ENCODE data around the gene TOM1. TPM values are rescaled to one million over a fixed set of nuclear protein-coding genes. Genes with fewer than 3 reads are reported as not detected.

TOM1 gene
- total and polyA plus RNA-seq, 2 donors (not counting 1 experiment from before 2014, with no cell fraction given), result 25.3 to 53.2 TPM

GRCh38 chr22:35378621-35379020 lies 78.9 kb downstream of the TOM1 start:
- H3K9ac ChIP-seq (ENCODE audit: low read length), result no peak overlapping the region
- no peak for ATAC-seq (ENCODE audit: low read depth)
- no peaks in the 10 kb centered on the region for H3K27me3 Mint-ChIP-seq
- H3K4me1 ChIP-seq (ENCODE audit: control insufficient read depth in 2 of 2, insufficient read depth in 2 of 2, low read length in 2 of 2), result peaks cover 35 to 48% of the 10 kb centered on the region in 2 donors
- no peak overlapping the region for H3K4me3 Mint-ChIP-seq
- H2AFZ ChIP-seq (ENCODE audit: insufficient read depth, low read depth, low read length, poor library complexity, severe bottlenecking), result no peak overlapping the region
- peaks cover 50% of the 10 kb centered on the region for H3K4me1 Mint-ChIP-seq
- WGBS (ENCODE audit: insufficient coverage), result 100% methylated on average over 1 of the region's 3 CpGs
- H3K4me2 ChIP-seq (replicated peaks; ENCODE audit: low read depth, low read length, poor library complexity, severe bottlenecking), result no peak overlapping the region
- DNase-seq, result no peak
- H3K9me3 Mint-ChIP-seq (ENCODE audit: insufficient read depth), result no peaks in the 10 kb centered on the region
- H3K27ac Mint-ChIP-seq, result peak overlapping the region; percentile 61
- no peaks in the 10 kb centered on the region for H3K36me3 ChIP-seq (replicated peaks in 1 of 2; ENCODE audit: control extremely low read depth in 1 of 2, control insufficient read depth in 1 of 2, extremely low read depth in 1 of 2, insufficient read depth in 2 of 2, low read length in 1 of 2)
- peaks cover 0 to 13% (median 1%) of the 10 kb centered on the region in 4 experiments for H3K27me3 ChIP-seq (replicated peaks in 1 of 4; ENCODE audit: control extremely low read depth in 1 of 4, control insufficient read depth in 3 of 4, insufficient read depth in 4 of 4, low read length in 3 of 4)
- H3K4me3 ChIP-seq (ENCODE audit: control extremely low read depth in 1 of 5, extremely low read depth in 1 of 5, insufficient read depth in 1 of 5, low read depth in 2 of 5, low read length in 4 of 5), result no peak overlapping the region
- no peaks in the 10 kb centered on the region for H3K9me3 ChIP-seq (ENCODE audit: control extremely low read depth in 1 of 3, control insufficient read depth in 2 of 3, insufficient read depth in 1 of 3, low read length in 2 of 3)
- H4K20me1 ChIP-seq (ENCODE audit: control insufficient read depth, insufficient read depth, low read length, poor library complexity, severe bottlenecking), result no peaks in the 10 kb centered on the region
- ChIA-PET CTCF (interaction anchor here (1.7 to 5.2 kb wide), 2 partner anchors 28 to 32 kb away, joined by 8 to 34 read pairs; no protein-coding TSS in a partner anchor), POLR2A (interaction anchor here (1.2 to 2.7 kb wide), 2 partner anchors 22 to 26 kb away, joined by 5 to 28 read pairs; no protein-coding TSS in a partner anchor)
- intact Hi-C loops (cut with micrococcal nuclease), result no loop called here
- TF ChIP-seq EZH2 (IDR thresholded peaks at IDR 0.05; ENCODE audit: borderline replicate concordance, insufficient read depth, low read depth, low read length, poor library complexity, severe bottlenecking) (no peak), CTCF (IDR thresholded peaks at IDR 0.05) (no peak)
- no peak overlapping the region for H3K27ac ChIP-seq (ENCODE audit: low read length in 2 of 2)
- H3K79me2 ChIP-seq (ENCODE audit: control insufficient read depth, insufficient read depth, low read length), result no peaks in the 10 kb centered on the region

- Histone ChIP-seq H3K4me3 (ENCODE audit: control extremely low read depth in 1 of 5, extremely low read depth in 1 of 5, insufficient read depth in 1 of 5, low read depth in 2 of 5, low read length in 4 of 5) (no peak overlapping the region), H3K79me2 (ENCODE audit: control insufficient read depth, insufficient read depth, low read length) (no peaks in the 10 kb centered on the region), H3K4me2 (replicated peaks; ENCODE audit: low read depth, low read length, poor library complexity, severe bottlenecking) (no peak overlapping the region), H3K9ac (ENCODE audit: low read length) (no peak overlapping the region), H3K27ac (ENCODE audit: low read length in 2 of 2) (no peak overlapping the region), H3K4me1 (ENCODE audit: control insufficient read depth in 2 of 2, insufficient read depth in 2 of 2, low read length in 2 of 2) (peaks cover 35 to 48% of the 10 kb centered on the region in 2 donors), H3K27me3 (replicated peaks in 1 of 4; ENCODE audit: control extremely low read depth in 1 of 4, control insufficient read depth in 3 of 4, insufficient read depth in 4 of 4, low read length in 3 of 4) (peaks cover 0 to 13% (median 2%) of the 10 kb centered on the region in 4 experiments), H4K20me1 (ENCODE audit: control insufficient read depth, insufficient read depth, low read length, poor library complexity, severe bottlenecking) (no peaks in the 10 kb centered on the region), H3K9me3 (ENCODE audit: control extremely low read depth in 1 of 3, control insufficient read depth in 2 of 3, insufficient read depth in 1 of 3, low read length in 2 of 3) (no peaks in the 10 kb centered on the region), H2AFZ (ENCODE audit: insufficient read depth, low read depth, low read length, poor library complexity, severe bottlenecking) (no peak overlapping the region), H3K36me3 (replicated peaks in 1 of 2; ENCODE audit: control extremely low read depth in 1 of 2, control insufficient read depth in 1 of 2, extremely low read depth in 1 of 2, insufficient read depth in 2 of 2, low read length in 1 of 2) (no peaks in the 10 kb centered on the region)
- H3K4me1 Mint-ChIP-seq, result peaks cover 51% of the 10 kb centered on the region
- no peaks in the 10 kb centered on the region for H3K9me3 Mint-ChIP-seq (ENCODE audit: insufficient read depth)
- 100% methylated on average over 2 of the region's 10 CpGs for WGBS (ENCODE audit: insufficient coverage)
- intact Hi-C loops (cut with micrococcal nuclease), result no loop called here
- TF ChIP-seq CTCF (IDR thresholded peaks at IDR 0.05), result no peak
- TF ChIP-seq EZH2 (IDR thresholded peaks at IDR 0.05; ENCODE audit: borderline replicate concordance, insufficient read depth, low read depth, low read length, poor library complexity, severe bottlenecking), result no peak
- H3K27me3 Mint-ChIP-seq, result no peaks in the 10 kb centered on the region
- H3K27ac Mint-ChIP-seq, result peak overlapping the region; percentile 82
- ATAC-seq (ENCODE audit: low read depth) (no peak), DNase-seq (no peak)
- H3K4me3 Mint-ChIP-seq, result peak overlapping the region; percentile 86
- POLR2A ChIA-PET, result interaction anchor here (0.7 to 3.0 kb wide), 5 partner anchors 13 to 125 kb away, joined by 5 to 28 read pairs (median 10); no protein-coding TSS in a partner anchor
- CTCF ChIA-PET, result interaction anchor here (1.6 to 5.2 kb wide), 4 partner anchors 18 to 31 kb away, joined by 5 to 34 read pairs (median 17); no protein-coding TSS in a partner anchor
These were observed 79.7 kb downstream of the TOM1 start for GRCh38 chr22:35379146-35379993.

Data from B cell (primary cell).